H9 (cell line): ENCODE measurements around the gene IMP3. TPM values are rescaled to one million over a fixed set of nuclear protein-coding genes. Genes with fewer than 3 reads are reported as not detected.

Source experiments
- DNase-seq: peaks from one replicate; pipeline ENCODE4 v3.0.0-alpha.2; 2017
- H2AFZ ChIP-seq: one replicate; pipeline ENCODE4 v1.6.1; 2013; ENCODE audit warnings: mild to moderate bottlenecking, low read length, control low read depth, moderate library complexity
- H2AK5ac ChIP-seq: 2 replicates; pipeline ENCODE4 v1.6.1; 2013; ENCODE audit warnings: low read length, control low read depth, mixed read lengths; ENCODE audit not compliant: insufficient read length
- H2BK120ac ChIP-seq: one replicate; pipeline ENCODE4 v1.6.1; 2013; ENCODE audit warnings: low read depth, mild to moderate bottlenecking, low read length, control low read depth, inconsistent platforms; ENCODE audit not compliant: poor library complexity, severe bottlenecking
- H2BK12ac ChIP-seq: 2 replicates; pipeline ENCODE4 v1.6.1; 2013; ENCODE audit warnings: low read length, control low read depth, mixed read lengths, low read depth; ENCODE audit not compliant: insufficient read length
- H2BK15ac ChIP-seq: 2 replicates; pipeline ENCODE4 v1.6.1; 2013; ENCODE audit warnings: low read depth, low read length, control low read depth
- H2BK20ac ChIP-seq: one replicate; pipeline ENCODE4 v1.6.1; 2013; ENCODE audit warnings: low read depth, mild to moderate bottlenecking, low read length, control low read depth, inconsistent platforms; ENCODE audit not compliant: poor library complexity, severe bottlenecking
- H2BK5ac ChIP-seq: 2 replicates; pipeline ENCODE4 v1.6.1; 2013; ENCODE audit warnings: low read length, control low read depth, mixed read lengths; ENCODE audit not compliant: insufficient read length
- H3K14ac ChIP-seq: 2 replicates; pipeline ENCODE4 v1.6.1; 2013; ENCODE audit warnings: low read length, control low read depth; ENCODE audit not compliant: insufficient read depth
- H3K18ac ChIP-seq: 2 replicates; pipeline ENCODE4 v1.6.1; 2013; ENCODE audit warnings: low read depth, mild to moderate bottlenecking, mixed read lengths, low read length, control low read depth; ENCODE audit not compliant: insufficient read length
- H3K23ac ChIP-seq: 2 replicates; pipeline ENCODE4 v1.6.1; 2013; ENCODE audit warnings: low read length, control low read depth, mixed read lengths, low read depth; ENCODE audit not compliant: insufficient read length
- H3K23me2 ChIP-seq: 2 replicates; pipeline ENCODE4 v1.6.1; 2013; ENCODE audit warnings: low read depth, mild to moderate bottlenecking, mixed read lengths, low read length, control low read depth; ENCODE audit not compliant: insufficient read length, poor library complexity, severe bottlenecking
- H3K27ac ChIP-seq: 2 replicates; pipeline ENCODE4 v1.5.1; 2013; ENCODE audit warnings: low read length, control low read depth, mixed read lengths, low read depth; ENCODE audit not compliant: insufficient read length
- H3K27me3 ChIP-seq: 2 replicates; pipeline ENCODE4 v1.6.1; 2013; ENCODE audit warnings: low read length, control low read depth, inconsistent platforms; ENCODE audit not compliant: insufficient read depth
- H3K4ac ChIP-seq: 2 replicates; pipeline ENCODE4 v1.6.1; 2013; ENCODE audit warnings: low read depth, mild to moderate bottlenecking, control low read depth, inconsistent platforms, low read length, moderate library complexity
- H3K4me1 ChIP-seq: 2 replicates; pipeline ENCODE4 v1.6.1; 2013; ENCODE audit warnings: low read length, control low read depth, inconsistent platforms; ENCODE audit not compliant: insufficient read depth
- H3K4me2 ChIP-seq: 2 replicates; pipeline ENCODE4 v1.6.1; 2013; ENCODE audit warnings: low read length, control low read depth, mixed read lengths; ENCODE audit not compliant: insufficient read length, insufficient read depth
- H3K56ac ChIP-seq: 2 replicates; pipeline ENCODE4 v1.6.1; 2013; ENCODE audit warnings: low read depth, mild to moderate bottlenecking, mixed read lengths, low read length, control low read depth; ENCODE audit not compliant: insufficient read length
- H3K79me1 ChIP-seq: 2 replicates; pipeline ENCODE4 v1.6.1; 2013; ENCODE audit warnings: low read depth, mild to moderate bottlenecking, moderate library complexity, low read length, control low read depth, inconsistent platforms; ENCODE audit not compliant: insufficient read depth, poor library complexity, severe bottlenecking
- H3K79me2 ChIP-seq: 2 replicates; pipeline ENCODE4 v1.6.1; 2013; ENCODE audit warnings: low read length, control low read depth, inconsistent platforms; ENCODE audit not compliant: insufficient read depth
- H3K9ac ChIP-seq: 2 replicates; pipeline ENCODE4 v1.6.1; 2013; ENCODE audit warnings: low read length, control low read depth, mixed read lengths; ENCODE audit not compliant: insufficient read length; ENCODE audit errors: extremely low read depth
- H3K9me3 ChIP-seq: one replicate; pipeline ENCODE4 v1.6.1; 2013; ENCODE audit warnings: low read depth, low read length, inconsistent platforms; ENCODE audit not compliant: control insufficient read depth
- H3T11ph ChIP-seq: one replicate; pipeline ENCODE4 v1.6.1; 2013; ENCODE audit warnings: mild to moderate bottlenecking, low read length, control low read depth, inconsistent platforms
- H4K20me1 ChIP-seq: one replicate; pipeline ENCODE4 v1.6.1; 2013; ENCODE audit not compliant: control insufficient read depth, insufficient read length, insufficient read depth
- H4K5ac ChIP-seq: 2 replicates; pipeline ENCODE4 v1.6.1; 2013; ENCODE audit warnings: low read depth, mild to moderate bottlenecking, mixed read lengths, low read length, control low read depth; ENCODE audit not compliant: insufficient read length
- H4K8ac ChIP-seq: replicated peaks from 2 replicates; pipeline ENCODE4 v1.6.1; 2013; ENCODE audit warnings: low read length, control low read depth, mixed read lengths, low read depth; ENCODE audit not compliant: insufficient read length
- H4K91ac ChIP-seq: 2 replicates; pipeline ENCODE4 v1.6.1; 2013; ENCODE audit warnings: low read depth, mild to moderate bottlenecking, moderate library complexity, mixed read lengths, low read length, control low read depth; ENCODE audit not compliant: insufficient read length
- H3K27ac Mint-ChIP-seq, 3 experiments: 2 replicates in 2 of 3; 3 replicates in 1 of 3; pipeline ENCODE4 v1.8.0; 2020 to 2021; ENCODE audit warnings: mixed read lengths in 3 of 3, mild to moderate bottlenecking in 1 of 3, moderate library complexity in 1 of 3
- H3K27me3 Mint-ChIP-seq: 2 replicates; pipeline ENCODE4 v1.8.0; 2021; ENCODE audit warnings: low read depth, mild to moderate bottlenecking, moderate library complexity, mixed read lengths
- H3K36me3 Mint-ChIP-seq, 3 experiments: 2 replicates in 2 of 3; 3 replicates in 1 of 3; pipeline ENCODE4 v1.8.0; 2020 to 2021; ENCODE audit warnings: low read depth in 3 of 3, mixed read lengths in 3 of 3; ENCODE audit not compliant: insufficient read depth in 1 of 3
- H3K4me1 Mint-ChIP-seq, 2 experiments: 2 replicates each; pipeline ENCODE4 v1.8.0; 2020; ENCODE audit warnings: mixed read lengths in 2 of 2
- H3K4me3 Mint-ChIP-seq, 2 experiments: 2 replicates in 1 of 2; 3 replicates in 1 of 2; pipeline ENCODE4 v1.8.0; 2020 to 2021; ENCODE audit warnings: mild to moderate bottlenecking in 2 of 2, mixed read lengths in 2 of 2, moderate library complexity in 1 of 2
- H3K9me3 Mint-ChIP-seq, 2 experiments: 2 replicates in 1 of 2; 3 replicates in 1 of 2; pipeline ENCODE4 v1.8.0; 2020; ENCODE audit warnings: mild to moderate bottlenecking in 2 of 2, mixed read lengths in 2 of 2, moderate library complexity in 1 of 2
- CTCF ChIP-seq: fragments of 200-600 bp; sonication (generic); conservative IDR thresholded peaks from 3 replicates; pipeline ENCODE4 v1.8.0; 2021; ENCODE audit warnings: antibody characterized with exemption, mild to moderate bottlenecking
- WGBS: extraction: QIAGEN DNeasy Blood & Tissue Kit; methylation state at CpG from one replicate; pipeline ENCODE4 v1.1.7; 2013; ENCODE audit warnings: missing lambda C conversion rate, low lambda C conversion rate, mixed read lengths; ENCODE audit not compliant: insufficient read length; ENCODE audit errors: extremely low coverage; 5-methylcytosine and 5-hydroxymethylcytosine counted together
- total RNA-seq: library from RNA; stranded (reverse); gene quantifications from 2 replicates; pipeline ENCODE4 v1.2.1, GENCODE V29; 2021

Gene IMP3
- total RNA-seq, 1 experiment from 2014 or later = 97.9 TPM

DNA sequence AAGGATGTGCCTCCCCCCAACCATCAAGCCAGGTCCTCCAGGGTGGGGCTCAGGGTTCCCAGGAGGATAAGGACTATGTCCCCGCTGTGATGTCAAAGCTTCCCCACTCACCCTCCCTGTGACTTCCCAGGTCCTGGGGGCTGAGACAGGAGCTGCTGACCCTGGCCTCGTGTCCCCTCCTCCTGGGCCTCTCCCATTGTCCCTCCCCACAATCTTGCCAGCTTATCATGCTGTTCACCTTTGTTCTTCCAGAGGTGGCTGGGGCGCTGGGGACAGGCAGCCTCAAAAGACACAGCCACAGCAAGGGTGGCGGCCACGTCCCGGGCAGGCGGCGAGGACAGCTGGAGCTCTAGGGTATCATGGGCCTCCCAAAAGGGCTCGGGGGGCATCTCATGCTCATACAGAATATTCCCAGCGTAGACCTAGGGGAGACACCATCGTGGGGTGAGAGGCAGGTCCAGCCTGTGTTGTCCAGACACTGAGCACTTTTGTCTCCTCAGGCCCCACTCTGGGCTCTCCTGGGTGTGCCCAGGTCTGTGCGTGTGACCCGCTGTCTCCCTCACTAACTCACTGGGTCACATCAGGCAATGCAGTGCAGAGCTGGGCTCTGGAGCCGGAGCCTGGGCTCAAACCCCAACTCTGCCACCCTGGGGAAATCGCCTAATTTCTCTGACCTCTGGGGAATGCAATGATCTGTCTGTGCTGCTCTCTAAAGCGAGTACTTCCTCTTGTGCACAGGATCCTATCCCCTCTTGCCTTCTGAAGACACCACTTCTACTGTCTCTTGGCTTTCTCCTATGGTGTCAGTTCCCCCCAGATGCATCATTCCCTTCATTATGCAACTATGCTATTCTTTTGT lies 37.7 kb upstream of the IMP3 start:
- Histone ChIP-seq H3K18ac (no peak overlapping the region), H3K27ac (no peak overlapping the region), H3K27me3 (no peaks in the 10 kb centered on the region), H3K23ac (no peak overlapping the region), H2AFZ (no peak overlapping the region), H4K8ac (no peak overlapping the region), H3K4me1 (peaks cover 4% of the 10 kb centered on the region; the same call in 1 of the 2 replicates), H3K4me2 (no peak overlapping the region), H3K79me1 (no peaks in the 10 kb centered on the region), H3T11ph (no peak overlapping the region), H3K79me2 (no peaks in the 10 kb centered on the region), H2BK15ac (no peak overlapping the region), H3K9me3 (no peaks in the 10 kb centered on the region), H3K4ac (no peak overlapping the region), H3K14ac (no peak overlapping the region), H2BK12ac (no peak overlapping the region), H4K20me1 (no peaks in the 10 kb centered on the region), H3K23me2 (no peaks in the 10 kb centered on the region), H3K9ac (no peak overlapping the region), H2BK120ac (no peak overlapping the region), H2AK5ac (no peak overlapping the region), H3K56ac (no peak overlapping the region), H2BK5ac (no peak overlapping the region), H2BK20ac (no peak overlapping the region), H4K91ac (no peak overlapping the region), H4K5ac (no peak overlapping the region)
- Mint-ChIP-seq H3K4me1 (peaks cover 19 to 33% of the 10 kb centered on the region in 2 experiments), H3K27ac (no peak overlapping the region), H3K27me3 (peaks cover 5% of the 10 kb centered on the region), H3K36me3 (no peaks in the 10 kb centered on the region; a peak in 1 of 7 replicates), H3K9me3 (no peaks in the 10 kb centered on the region), H3K4me3 (no peak overlapping the region)
- no peak for DNase-seq
- no peak for TF ChIP-seq CTCF
- no CpG with 5 or more reads among the region's 16 CpGs for WGBS
